HG03558 (cell line): ENCODE measurements around the gene TMEM222.
A peak's percentile ranks its signal among the peaks of the same experiment; 100 is the strongest.
"Not testable (repeated sequence)": the region's sequence is repeated elsewhere in the genome, so short reads cannot be mapped to it uniquely, and the experiment has no call there.

ENCODE experiments used
- ATAC-seq: cut with Tn5 transposase; IDR thresholded peaks from one replicate; pipeline ENCODE4 v1.9.1; 2021; ENCODE audit warnings: moderate number of reproducible peaks; ENCODE audit not compliant: unreplicated experiment; ENCODE audit errors: extremely low read depth

Gene TMEM222

GRCh38 chr1:27321813-27322568 is at the start of gene TMEM222:
Gene TMEM222, plus strand, starts transcription at chr1:27322163. Its CDS starts 35 bp downstream, at chr1:27322198.
- ATAC-seq, result peak; percentile 62

- no peak for ATAC-seq
Observed at GRCh38 chr1:27274204-27274603, 47.8 kb upstream of the TMEM222 start.

GRCh38 chr1:27275696-27276095 is 46.3 kb upstream of the TMEM222 start:
- ATAC-seq, result no peak

- no peak for ATAC-seq
Observed at GRCh38 chr1:27284425-27285273, 37.3 kb upstream of the TMEM222 start.

- no peak for ATAC-seq
Observed at GRCh38 chr1:27285274-27285660, 36.7 kb upstream of the TMEM222 start.

GRCh38 chr1:27285821-27286220 is 36.1 kb upstream of the TMEM222 start:
- not testable (repeated sequence) for ATAC-seq

- not testable (repeated sequence) for ATAC-seq
Observed at GRCh38 chr1:27289125-27289524, 32.8 kb upstream of the TMEM222 start.

- no peak for ATAC-seq
Observed at GRCh38 chr1:27290581-27290980, 31.4 kb upstream of the TMEM222 start.

GRCh38 chr1:27292106-27292505 is 29.9 kb upstream of the TMEM222 start:
- ATAC-seq, result no peak

- no peak for ATAC-seq
Observed at GRCh38 chr1:27293915-27294314, 28.0 kb upstream of the TMEM222 start.

- no peak for ATAC-seq
Observed at GRCh38 chr1:27296773-27297291, 25.1 kb upstream of the TMEM222 start.

GRCh38 chr1:27297903-27298302 is 24.1 kb upstream of the TMEM222 start:
- no peak for ATAC-seq

- no peak for ATAC-seq
Observed at GRCh38 chr1:27298632-27299384, 23.2 kb upstream of the TMEM222 start.

- no peak for ATAC-seq
Observed at GRCh38 chr1:27299385-27300271, 22.3 kb upstream of the TMEM222 start.

- ATAC-seq, result no peak
Observed at GRCh38 chr1:27300341-27301051, 21.5 kb upstream of the TMEM222 start.

GRCh38 chr1:27301052-27301422 is 20.9 kb upstream of the TMEM222 start:
- no peak for ATAC-seq

GRCh38 chr1:27301582-27302199 is 20.3 kb upstream of the TMEM222 start:
- ATAC-seq, result no peak

GRCh38 chr1:27302612-27303011 is 19.4 kb upstream of the TMEM222 start:
- no peak for ATAC-seq

- no peak for ATAC-seq
Observed at GRCh38 chr1:27303509-27303908, 18.5 kb upstream of the TMEM222 start.
